K562 (cell line): Measurements from ENCODE around the gene GOSR1. TPM values are rescaled to one million over a fixed set of nuclear protein-coding genes. Genes with fewer than 3 reads are reported as not detected.
"Not testable (repeated sequence)": the region's sequence is repeated elsewhere in the genome, so short reads cannot be mapped to it uniquely, and the experiment has no call there.

ENCODE experiments used
- ATAC-seq: fragments of 200-7000 bp; cut with Tn5 transposase; 3 replicates; pipeline ENCODE4 v1.9.1; 2020; ENCODE audit warnings: moderate library complexity
- BruUV-seq: library from RNA; stranded (reverse); fragments of 400-500 nt; replicated peaks from 2 replicates; lab custom pipeline; 2021; lab: Mats Ljungman, UMichigan
- CTCF ChIA-PET: fragments of 300-600 bp; formaldehyde crosslinking; extraction: SDS; loops from one replicate; lab custom pipeline; 2021; ENCODE audit warnings: low intra/inter-chr PET ratio; lab: Yijun Ruan, JAX
- POLR2A ChIA-PET: fragments of 300-600, 350-650 bp; sonication (Branson Sonifier 250); formaldehyde crosslinking; extraction: SDS; loops from one replicate; lab custom pipeline; 2021; ENCODE audit warnings: antibody characterized with exemption, inconsistent platforms; lab: Yijun Ruan, JAX
- DNase-seq, 4 experiments: peaks; one replicate each; pipeline versions ENCODE4 v3.0.0 to v3.0.0-alpha.2; 2011 to 2018; ENCODE audit warnings: low spot score in 3 of 4, mixed read lengths in 3 of 4; ENCODE audit errors: extremely low read depth in 1 of 4
- FAIRE-seq: peaks from 2 replicates; lab custom pipeline; 2011; peaks lifted over from hg19 to GRCh38; lab: Jason Lieb, UNC
- H2AFZ ChIP-seq: 2 replicates; pipeline ENCODE4 v1.6.0; 2011; ENCODE audit warnings: low read depth, low read length, control low read depth, inconsistent platforms
- H3K27ac ChIP-seq: fragments of 200-600 bp; 3 replicates; pipeline ENCODE4 v1.8.0; 2011; ENCODE audit warnings: low read depth, mild to moderate bottlenecking, control low read depth, inconsistent platforms, low read length, moderate library complexity, mixed read lengths; ENCODE audit errors: extremely low read depth
- H3K27me3 ChIP-seq, 2 experiments: fragments of 300-600 bp in 1 of 2; 2 replicates in 1 of 2; 3 replicates in 1 of 2; pipeline versions ENCODE4 v1.6.0 to v1.8.0; 2011; ENCODE audit warnings: inconsistent platforms in 2 of 2, low read length in 2 of 2, mild to moderate bottlenecking in 1 of 2, mixed read lengths in 1 of 2, moderate library complexity in 1 of 2; ENCODE audit not compliant: control insufficient read depth in 2 of 2, insufficient read depth in 2 of 2
- H3K36me3 ChIP-seq: fragments of 300-600 bp; 3 replicates; pipeline ENCODE4 v1.8.0; 2011; ENCODE audit warnings: mild to moderate bottlenecking, low read length, inconsistent platforms; ENCODE audit not compliant: control insufficient read depth, insufficient read depth
- H3K4me1 ChIP-seq, 2 experiments: fragments of 200-600 bp in 1 of 2; replicated peaks in 1 of 2; 2 replicates in 1 of 2; 3 replicates in 1 of 2; pipeline versions ENCODE4 v1.5.1 to v1.8.0; 2011; ENCODE audit warnings: inconsistent platforms in 2 of 2, low read length in 2 of 2, mild to moderate bottlenecking in 1 of 2, mixed read lengths in 1 of 2, moderate library complexity in 1 of 2; ENCODE audit not compliant: control insufficient read depth in 2 of 2, insufficient read depth in 2 of 2
- H3K4me2 ChIP-seq: 2 replicates; pipeline ENCODE4 v1.6.1; 2011; ENCODE audit warnings: low read length, control low read depth, inconsistent platforms, mixed read lengths; ENCODE audit not compliant: insufficient read depth
- H3K4me3 ChIP-seq: fragments of 200-600 bp; sonication (generic), shearing (Covaris generic); 2 replicates; pipeline ENCODE4 v1.5.1; 2016; ENCODE audit warnings: control low read depth, inconsistent platforms
- H3K79me2 ChIP-seq: fragments of 200-600 bp; 3 replicates; pipeline ENCODE4 v1.8.0; 2011; ENCODE audit warnings: low read length, inconsistent platforms; ENCODE audit not compliant: control insufficient read depth, insufficient read depth
- H3K9ac ChIP-seq, 2 experiments: 2 replicates each; pipeline versions ENCODE4 v1.6.0 to v1.6.1; 2011; ENCODE audit warnings: low read depth in 2 of 2, low read length in 2 of 2, control low read depth in 1 of 2, inconsistent platforms in 1 of 2, mild to moderate bottlenecking in 1 of 2, mixed read lengths in 1 of 2; ENCODE audit not compliant: insufficient read depth in 1 of 2
- H3K9me1 ChIP-seq: one replicate; pipeline ENCODE4 v1.6.0; 2011; ENCODE audit warnings: inconsistent platforms, mild to moderate bottlenecking, low read length, moderate library complexity; ENCODE audit not compliant: control insufficient read depth, insufficient read depth
- H3K9me3 ChIP-seq: replicated peaks from 2 replicates; pipeline ENCODE4 v1.5.1; 2011; ENCODE audit warnings: low read depth, low read length, inconsistent platforms; ENCODE audit not compliant: control insufficient read depth, insufficient read depth
- H4K20me1 ChIP-seq: replicated peaks from 2 replicates; pipeline ENCODE4 v1.6.1; 2011; ENCODE audit warnings: low read length, inconsistent platforms, mixed read lengths; ENCODE audit not compliant: control insufficient read depth, insufficient read depth
- BCL6 ChIP-seq: fragments of 250-450 bp; sonication (Bioruptor Pico); IDR thresholded peaks from 2 replicates; pipeline ENCODE4 v1.4.0; 2020
- BRD4 ChIP-seq: fragments of 200-600 bp; sonication (generic); IDR thresholded peaks from 2 replicates; pipeline ENCODE4 v1.6.1; 2017; ENCODE audit warnings: inconsistent platforms
- DDX20 ChIP-seq: fragments of 450-650 bp; IDR thresholded peaks from 2 replicates; pipeline ENCODE4 v1.6.1; 2016; ENCODE audit warnings: missing genetic modification characterization, low read depth, mild to moderate bottlenecking, missing compliant biosample characterization, moderate library complexity
- NCOA1 ChIP-seq: fragments of 450-650 bp; IDR thresholded peaks from 2 replicates; pipeline ENCODE4 v1.6.1; 2016; ENCODE audit warnings: low read depth
- WGBS: fragments of 100-300 bp; shearing (Covaris generic); methylation state at CpG from one replicate; pipeline ENCODE4 v1.1.6; 2016; ENCODE audit warnings: low coverage, mixed read lengths; ENCODE audit not compliant: insufficient coverage; ENCODE audit errors: missing lambda C conversion rate; 5-methylcytosine and 5-hydroxymethylcytosine counted together
- in situ Hi-C: fragments of 300-500 bp; cut with MboI; formaldehyde crosslinking; loops from 4 replicates; pipeline ENCODE4 v1.15.0; 2018; ENCODE audit warnings: inconsistent platforms, mixed read lengths
- intact Hi-C: fragments of 100-400 bp; cut with micrococcal nuclease; formaldehyde crosslinking; loops from 2 replicates; pipeline ENCODE4 v1.14.2; 2022
- polyA plus RNA-seq, 8 experiments: library from polyadenylated mRNA; depleted of rRNA in 4 of 8; stranded (reverse) in 5 of 8; unstranded in 3 of 8; fragments of >200 nt; fragmentation: Nextera tagmentation in 2 of 8; fragmentation: Illumina TruSeq in 1 of 8; extraction: Ambion mirVana in 2 of 8; extraction: Trizol in 1 of 8; gene quantifications; 2 replicates each; pipeline versions ENCODE4 v1.2.1 to v1.2.3, GENCODE V29; 2011 to 2014; ENCODE audit warnings: inconsistent platforms in 1 of 8, missing spikeins in 1 of 8
- total RNA-seq, 7 experiments: library from RNA; depleted of rRNA in 6 of 7; stranded (reverse); fragments of >200 nt in 6 of 7; fragmentation: Illumina TruSeq in 2 of 7; extraction: Trizol in 2 of 7; gene quantifications; 2 replicates each; pipeline versions ENCODE4 v1.2.1 to v1.2.3, GENCODE V29; 2011 to 2021; ENCODE audit warnings: low replicate concordance in 1 of 7

The GOSR1 gene
- total and polyA plus RNA-seq, 9 of the 15 experiments (the other 6 are each of a cell fraction or from before 2014, with no cell fraction given) = 17.6 to 95.5 (median 33.3) TPM

DNA sequence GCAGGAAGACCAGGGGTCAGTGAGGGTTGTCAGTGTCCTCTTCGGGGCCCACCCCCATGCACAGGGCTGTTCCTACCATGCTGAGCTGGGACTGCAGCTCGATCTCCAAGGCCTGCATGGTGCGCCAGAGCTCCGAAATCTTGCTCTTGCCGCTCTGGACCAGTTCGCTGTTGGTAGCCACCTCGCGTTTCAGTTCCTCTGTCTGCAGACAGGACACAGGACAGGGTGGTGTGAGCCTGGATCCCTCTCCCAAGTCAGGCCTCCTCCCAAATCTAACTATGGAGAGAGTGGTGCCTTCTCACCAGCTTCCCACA lies 90.9 kb downstream of the GOSR1 start:
- ChIA-PET CTCF (no interaction called here), POLR2A (interaction anchor here (0.6 to 0.9 kb wide), 3 partner anchors 284 to 981 kb away, joined by 3 to 5 read pairs (median 3); no protein-coding TSS in a partner anchor)
- Histone ChIP-seq H3K4me2 (no peak overlapping the region), H3K27ac (no peak overlapping the region), H3K9me1 (no peaks in the 10 kb centered on the region), H3K79me2 (no peaks in the 10 kb centered on the region), H3K4me3 (no peak overlapping the region), H4K20me1 (no peaks in the 10 kb centered on the region; the same call in none of the 2 replicates), H3K9ac (no peak overlapping the region), H3K4me1 (peaks cover 0 to 12% of the 10 kb centered on the region in 2 experiments; a peak in 3 of 5 replicates)
- intact Hi-C loops = loop anchor here (10.0 kb wide), 1 partner anchor 147 kb away; no protein-coding TSS in a partner anchor
- in situ Hi-C loops = no loop called here
- no TSS peak for BruUV-seq
- ATAC-seq = no peak
- 2% methylated on average over 8 of the region's 8 CpGs for WGBS
- TF ChIP-seq BRD4 = no peak
- no peak for TF ChIP-seq NCOA1
- TF ChIP-seq DDX20 (tag) = no peak
- TF ChIP-seq BCL6 (CRISPR knock-in tag) = no peak
- TF ChIP-seq, all 486 proteins: peak for 0
- peaks cover 6 to 56% of the 10 kb centered on the region in 2 experiments; a peak in 4 of 5 replicates for H3K27me3 ChIP-seq
- no peak for FAIRE-seq
- no peak for DNase-seq
- no peaks in the 10 kb centered on the region for H3K9me3 ChIP-seq
- H3K36me3 ChIP-seq = no peaks in the 10 kb centered on the region
- no peak overlapping the region for H2AFZ ChIP-seq

DNA sequence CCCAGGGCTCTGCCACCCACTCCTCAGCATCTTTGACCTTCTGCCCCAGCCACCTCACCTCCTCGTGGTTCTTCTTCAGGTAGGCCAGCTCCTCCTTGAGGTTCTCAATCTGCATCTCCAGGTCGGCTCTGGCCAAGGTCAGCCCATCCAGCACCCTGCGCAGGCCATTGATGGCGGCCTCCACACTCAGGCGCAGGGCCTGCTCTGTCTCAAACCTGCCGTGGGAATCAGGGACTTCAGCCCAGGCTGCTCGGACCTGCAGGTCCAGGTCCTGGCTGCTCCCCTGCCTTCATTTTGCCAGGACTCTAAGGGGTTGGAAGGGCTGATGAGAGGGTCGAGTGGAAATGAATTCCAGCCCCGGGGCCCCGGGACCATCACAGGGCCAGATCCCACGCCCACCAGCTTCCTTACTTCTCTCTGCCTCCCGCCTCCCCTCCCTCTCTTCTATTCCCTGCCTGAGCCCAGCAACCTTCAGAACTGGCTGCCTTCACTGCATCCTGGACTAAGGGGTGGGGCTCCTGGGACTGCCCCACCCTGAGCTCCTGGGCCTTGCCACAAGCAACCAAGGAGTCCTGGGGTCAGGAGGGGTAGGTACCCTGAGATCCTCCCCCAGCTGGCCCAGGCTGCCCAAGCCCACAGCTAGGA lies 92.4 kb downstream of the GOSR1 start:
- H3K79me2 ChIP-seq, H3K27ac ChIP-seq, H3K4me2 ChIP-seq, H3K9ac ChIP-seq, in situ Hi-C loops, BruUV-seq, ATAC-seq, H3K4me3 ChIP-seq, H3K9me1 ChIP-seq, DNase-seq, CTCF ChIA-PET, H4K20me1 ChIP-seq, H3K9me3 ChIP-seq, FAIRE-seq, H2AFZ ChIP-seq, H3K36me3 ChIP-seq, H3K4me1 ChIP-seq, POLR2A ChIA-PET: not testable (repeated sequence)
- peaks cover 6 to 68% of the 10 kb centered on the region in 2 experiments; a peak in 4 of 5 replicates for H3K27me3 ChIP-seq
- intact Hi-C loops = loop anchor here (10.0 kb wide), 1 partner anchor 145 kb away; no protein-coding TSS in a partner anchor
- 17% methylated on average over 9 of the region's 12 CpGs for WGBS
